Heart left ventricle (tissue), 16 donors: Measurements from ENCODE around the gene RSPH6A. TPM values are rescaled to one million over a fixed set of nuclear protein-coding genes. Genes with fewer than 3 reads are reported as not detected.
"Not testable (repeated sequence)": the region's sequence is repeated elsewhere in the genome, so short reads cannot be mapped to it uniquely, and the experiment has no call there.

Source experiments
- ATAC-seq, 4 donors: fragments of 200-7000 bp; cut with Tn5 transposase; one replicate each; pipeline ENCODE4 v1.9.1; 2020 to 2022; ENCODE audit warnings: moderate library complexity in 4 of 4, mild to moderate bottlenecking in 3 of 4, moderate number of reproducible peaks in 1 of 4
- DNase-seq, 5 donors: peaks; one replicate each; pipeline ENCODE4 v3.0.0-alpha.2; 2020
- H3K27ac ChIP-seq, 12 donors: fragments of 200-600 bp; sonication (generic) in 4 of 12; one replicate each; pipeline versions ENCODE4 v1.5.0 to v1.8.0; 2016 to 2022; ENCODE audit warnings: mild to moderate bottlenecking in 2 of 12
- H3K27me3 ChIP-seq, 9 donors: fragments of 200-600 bp; sonication (generic) in 2 of 9; one replicate each; pipeline versions ENCODE4 v1.5.1 to v1.8.0; 2016 to 2022; ENCODE audit warnings: mild to moderate bottlenecking in 3 of 9
- H3K36me3 ChIP-seq, 9 donors: fragments of 200-600 bp; sonication (generic) in 2 of 9; one replicate each; pipeline versions ENCODE4 v1.5.0 to v1.8.0; 2018 to 2022; ENCODE audit warnings: mild to moderate bottlenecking in 2 of 9
- H3K4me1 ChIP-seq, 12 donors: fragments of 200-600 bp; sonication (generic) in 4 of 12; one replicate each; pipeline versions ENCODE4 v1.5.0 to v1.8.0; 2016 to 2022; ENCODE audit warnings: mild to moderate bottlenecking in 3 of 12
- H3K4me3 ChIP-seq, 12 donors: fragments of 200-600 bp; sonication (generic) in 4 of 12; one replicate each; pipeline versions ENCODE4 v1.5.0 to v1.8.0; 2017 to 2022; ENCODE audit warnings: mild to moderate bottlenecking in 9 of 12, moderate library complexity in 4 of 12
- H3K9me3 ChIP-seq, 12 donors: fragments of 200-600 bp; sonication (generic) in 4 of 12; one replicate each; pipeline versions ENCODE4 v1.5.0 to v1.8.0; 2016 to 2022; ENCODE audit warnings: mild to moderate bottlenecking in 1 of 12
- POLR2A ChIP-seq, 2 donors: fragments of 450-650 bp; IDR thresholded peaks; one replicate each; pipeline ENCODE4 v1.6.1; 2017; ENCODE audit warnings: antibody characterized with exemption in 2 of 2, mild to moderate bottlenecking in 2 of 2, moderate library complexity in 2 of 2
- WGBS, 4 donors: extraction: QIAGEN DNeasy Blood & Tissue Kit in 2 of 4; methylation state at CpG; one replicate each; pipeline versions ENCODE4 v1.1.5 to v1.1.7; 2013 to 2018; 5-methylcytosine and 5-hydroxymethylcytosine counted together
- intact Hi-C, 10 donors: fragments of 100-400 bp; cut with DNase I; formaldehyde crosslinking; loops; one replicate each; pipeline versions ENCODE4 v1.11.1 to v1.14.2; 2022
- polyA plus RNA-seq, 2 donors: library from polyadenylated mRNA; stranded (reverse); fragments of 200-250 nt; gene quantifications; one replicate each; pipeline ENCODE4 v1.2.3, GENCODE V29; 2013
- total RNA-seq, 9 donors: library from RNA; depleted of rRNA in 2 of 9; stranded (reverse); fragments of >200 nt in 2 of 9; fragmentation: NEBNext Ultra II Directional in 3 of 9; extraction: Animal tissue kit (Norgen Biotek cat#: 25700) in 3 of 9; gene quantifications; one replicate each; pipeline versions ENCODE4 v1.1.0 to v1.2.4, GENCODE V29; 2016 to 2023
- TF ChIP-seq, protein P1 (sequence below), 12 donors: fragments of 200-600 bp; sonication (generic) in 4 of 12; IDR thresholded peaks; one replicate each; pipeline versions ENCODE4 v1.5.0 to v1.8.0; 2018 to 2022; ENCODE audit warnings: antibody characterized with exemption in 12 of 12, mild to moderate bottlenecking in 5 of 12
- donor health status: ischemic (EF 13 %, LVEDD 7.1; RV severe dilation, severe dysfunction).
- donor health status: healthy with polysubstance abuse.
- donor health status: DM: no; HTN: yes; CAD: no.
- donor health status: DM: no; HTN: no; CAD: no.
- donor health status: ischemic (EF 25% LVEDD 6.9; RV normal size, moderate dysfunction).
- donor health status: ischemic (EF 25% LVEDD 5.7; RV mildly dilated, moderate dysfunction).
- donor health status: healthy.
- donor health status: DM: yes; HTN: yes; CAD: no.
- donor health status: ischemic (EF 35%, LVEDD 5.7; RV mildly dilated, moderate dysfunction).
- donor health status: nonischemic (EF 11% LVEDD 7.7; RV severe dilation, severe dysfunction).
- donor health status: DM: yes; HTN: yes; CAD: no.
- donor health status: PGD.
- donor health status: ischemic (EF 29% LVEDD 5.4; RV normal size, mild dysfunction).
- donor health status: nonischemic (EF 23%, LVEDD 6.1; RV moderate dilation, normal function).

RSPH6A gene
- total and polyA plus RNA-seq, 11 donors, result not detected

DNA sequence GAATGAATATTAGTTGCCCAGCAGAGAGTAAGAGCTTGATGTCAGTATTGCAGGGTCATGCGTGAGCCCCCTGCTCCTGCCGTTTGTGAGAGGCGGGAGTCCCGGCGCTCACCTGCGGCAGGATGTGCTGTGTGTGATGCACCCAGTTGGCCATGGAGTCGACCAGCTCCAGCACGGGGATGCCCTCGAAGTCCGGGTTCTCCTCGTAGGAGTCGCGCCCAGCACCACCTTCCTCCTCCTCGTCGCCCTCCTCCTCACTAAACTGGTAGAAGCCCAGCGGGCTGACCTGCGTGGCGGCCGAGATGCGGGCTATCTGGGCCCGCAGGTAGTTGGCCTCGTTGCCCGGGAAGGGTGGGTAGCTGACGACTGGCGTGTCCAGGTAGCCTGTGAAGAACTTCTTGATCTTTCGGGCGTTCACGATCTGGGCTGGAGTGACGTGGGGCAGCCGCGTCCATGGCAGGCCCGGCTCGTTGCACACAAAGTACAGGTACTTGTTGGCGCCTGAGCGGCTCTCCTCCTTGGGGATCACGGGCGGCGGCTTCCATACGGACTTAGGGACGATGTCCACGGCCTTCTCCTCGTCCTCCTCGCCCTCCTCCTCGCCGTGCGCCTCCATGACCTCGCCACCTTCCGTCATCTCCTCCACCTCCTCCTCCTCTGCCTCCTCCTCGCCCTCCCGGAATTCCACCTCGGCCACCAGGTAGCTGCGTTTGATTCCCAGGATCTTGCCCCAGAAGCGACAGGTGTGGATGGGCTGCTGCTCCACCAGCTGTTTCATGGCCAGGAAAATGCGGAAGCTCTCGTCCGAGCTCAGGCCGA is 10.8 kb downstream of the RSPH6A start:
- no peaks in the 10 kb centered on the region for H3K36me3 ChIP-seq
- 87 to 90% (median 89%) methylated on average over 57 of the region's 57 CpGs for WGBS, 4 donors
- H3K27me3 ChIP-seq, result peaks cover 0 to 24% (median 0%) of the 10 kb centered on the region in 9 donors
- DNase-seq, result no peak
- no peak for ATAC-seq
- H3K9me3 ChIP-seq, result no peaks in the 10 kb centered on the region
- intact Hi-C loops, result no loop called here
- H3K4me1 ChIP-seq, result peaks cover 0 to 1% (median 0%) of the 10 kb centered on the region in 12 donors
- no peak overlapping the region for H3K4me3 ChIP-seq
- TF ChIP-seq, protein P1, sequence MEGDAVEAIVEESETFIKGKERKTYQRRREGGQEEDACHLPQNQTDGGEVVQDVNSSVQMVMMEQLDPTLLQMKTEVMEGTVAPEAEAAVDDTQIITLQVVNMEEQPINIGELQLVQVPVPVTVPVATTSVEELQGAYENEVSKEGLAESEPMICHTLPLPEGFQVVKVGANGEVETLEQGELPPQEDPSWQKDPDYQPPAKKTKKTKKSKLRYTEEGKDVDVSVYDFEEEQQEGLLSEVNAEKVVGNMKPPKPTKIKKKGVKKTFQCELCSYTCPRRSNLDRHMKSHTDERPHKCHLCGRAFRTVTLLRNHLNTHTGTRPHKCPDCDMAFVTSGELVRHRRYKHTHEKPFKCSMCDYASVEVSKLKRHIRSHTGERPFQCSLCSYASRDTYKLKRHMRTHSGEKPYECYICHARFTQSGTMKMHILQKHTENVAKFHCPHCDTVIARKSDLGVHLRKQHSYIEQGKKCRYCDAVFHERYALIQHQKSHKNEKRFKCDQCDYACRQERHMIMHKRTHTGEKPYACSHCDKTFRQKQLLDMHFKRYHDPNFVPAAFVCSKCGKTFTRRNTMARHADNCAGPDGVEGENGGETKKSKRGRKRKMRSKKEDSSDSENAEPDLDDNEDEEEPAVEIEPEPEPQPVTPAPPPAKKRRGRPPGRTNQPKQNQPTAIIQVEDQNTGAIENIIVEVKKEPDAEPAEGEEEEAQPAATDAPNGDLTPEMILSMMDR (IDR thresholded peaks at IDR 0.05), result no peak
- no peak for TF ChIP-seq POLR2A (IDR thresholded peaks at IDR 0.05)
- no peak overlapping the region for H3K27ac ChIP-seq

DNA sequence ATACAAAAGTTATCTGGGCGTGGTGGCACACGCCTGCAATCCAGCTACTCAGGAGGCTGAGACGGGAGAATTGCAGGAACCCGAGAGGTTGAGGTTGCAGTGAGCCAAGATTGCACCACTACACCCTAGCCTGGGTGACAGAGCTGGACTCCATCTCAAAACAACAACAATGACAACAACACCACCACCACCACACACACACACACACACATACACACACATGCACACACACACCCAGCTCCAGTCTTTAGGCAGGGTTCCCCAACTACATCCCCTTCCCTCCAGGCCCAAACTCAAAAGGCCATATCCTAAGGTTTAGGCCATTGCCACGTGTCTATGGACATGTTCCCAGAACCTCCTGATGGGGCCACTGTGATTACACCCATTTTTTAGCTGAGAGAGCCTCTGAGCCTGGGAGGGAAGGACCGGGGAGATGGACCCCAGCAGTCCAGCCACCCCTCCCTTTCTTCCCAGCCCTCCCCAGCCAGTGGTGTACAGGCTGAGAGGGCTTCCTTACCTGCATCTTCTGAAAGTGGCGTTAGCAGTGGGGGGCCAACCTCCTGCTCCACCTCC is 13.4 kb downstream of the RSPH6A start:
- WGBS, 4 donors, result 83 to 87% (median 86%) methylated on average over 7 of the region's 7 CpGs
- no peak for DNase-seq
- intact Hi-C loops, result loop anchor here in 1 of 10 donors (2.0 kb wide), 1 partner anchor 31 kb away; no protein-coding TSS in a partner anchor
- no peaks in the 10 kb centered on the region for H3K36me3 ChIP-seq
- peaks cover 0 to 9% (median 6%) of the 10 kb centered on the region in 12 donors for H3K4me1 ChIP-seq
- H3K4me3 ChIP-seq, result no peak overlapping the region
- no peak for TF ChIP-seq POLR2A (IDR thresholded peaks at IDR 0.05)
- TF ChIP-seq, protein P1 (IDR thresholded peaks at IDR 0.05), result no peak
- H3K9me3 ChIP-seq, result no peaks in the 10 kb centered on the region
- H3K27ac ChIP-seq, result no peak overlapping the region
- ATAC-seq, result no peak
- H3K27me3 ChIP-seq, result peaks cover 0 to 48% (median 0%) of the 10 kb centered on the region in 9 donors

GRCh38 chr19:45800070-45800553 is 15.0 kb downstream of the RSPH6A start:
- H3K36me3 ChIP-seq, result no peaks in the 10 kb centered on the region
- no peak overlapping the region for H3K4me3 ChIP-seq
- no peak for TF ChIP-seq POLR2A (IDR thresholded peaks at IDR 0.05)
- TF ChIP-seq, protein P1 (IDR thresholded peaks at IDR 0.05), result no peak
- H3K9me3 ChIP-seq, result no peaks in the 10 kb centered on the region
- DNase-seq, result no peak
- peaks cover 0 to 62% (median 0%) of the 10 kb centered on the region in 9 donors for H3K27me3 ChIP-seq
- no peak for ATAC-seq
- WGBS, 4 donors, result 67 to 95% (median 85%) methylated on average over 3 to 8 of the region's 8 CpGs
- H3K4me1 ChIP-seq, result peaks cover 0 to 9% (median 6%) of the 10 kb centered on the region in 12 donors
- intact Hi-C loops, result loop anchor here in 1 of 10 donors (2.0 kb wide), 1 partner anchor 29 kb away; no protein-coding TSS in a partner anchor
- no peak overlapping the region for H3K27ac ChIP-seq

GRCh38 chr19:45799541-45799940 is 15.6 kb downstream of the RSPH6A start:
- not testable (repeated sequence) for H3K36me3 ChIP-seq, DNase-seq, H3K27ac ChIP-seq, H3K4me1 ChIP-seq, H3K4me3 ChIP-seq, H3K9me3 ChIP-seq
- intact Hi-C loops, result loop anchor here in 5 of 10 donors (1.0 to 2.0 kb wide), 4 partner anchors 19 to 29 kb away; no protein-coding TSS in a partner anchor
- 87 to 92% (median 90%) methylated on average over 5 of the region's 5 CpGs for WGBS, 4 donors
- peaks cover 0 to 68% (median 0%) of the 10 kb centered on the region in 9 donors for H3K27me3 ChIP-seq
- peak in 1 of 4 donors; percentile 8 for ATAC-seq
